AG08395 (cell line): ENCODE data around the gene ODF2L.

Experiments used
- DNase-seq: peaks from one replicate; pipeline ENCODE4 v3.0.0; 2012; ENCODE audit warnings: mixed read lengths, low spot score

ODF2L gene

GRCh38 chr1:86317926-86318325 is 78.2 kb downstream of the ODF2L start:
- no peak for DNase-seq

- DNase-seq: no peak
Observed at GRCh38 chr1:86305731-86306130, 90.4 kb downstream of the ODF2L start.

DNA sequence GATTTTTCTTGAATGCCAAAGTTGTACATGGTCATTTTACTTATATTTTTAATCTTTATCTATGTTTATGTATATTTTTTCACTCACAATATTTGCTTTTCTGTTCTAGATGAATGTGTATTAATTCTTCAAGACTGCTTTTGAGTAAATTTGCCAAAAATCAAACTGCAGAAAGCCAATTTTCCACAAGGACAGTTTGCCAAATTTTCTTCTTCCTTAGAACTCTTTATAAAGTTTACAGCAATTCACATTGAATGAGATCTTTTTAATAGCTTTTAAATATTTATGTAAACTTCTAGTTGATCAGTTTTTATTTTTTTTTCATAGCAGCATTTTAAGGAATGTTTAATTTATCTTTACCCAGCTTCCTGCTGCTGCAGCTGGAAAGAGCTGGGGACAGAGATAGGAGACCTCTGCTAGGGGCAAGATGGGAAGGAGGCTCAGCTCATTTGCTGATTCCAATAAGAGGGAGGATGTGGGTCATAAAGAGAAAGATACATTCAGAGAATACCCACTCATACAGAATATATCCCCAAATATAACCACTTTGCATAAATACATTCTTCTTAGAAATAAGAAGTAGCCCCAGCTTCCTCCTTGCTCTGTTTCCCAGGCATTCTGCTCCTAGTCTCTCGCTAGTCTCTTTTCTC is 93.0 kb downstream of the ODF2L start:
- no peak for DNase-seq
